Measurements from ENCODE around the gene CCDC3.

- TF ChIP-seq CTCF (conservative IDR thresholded peaks at IDR 0.05; ENCODE audit: low read depth, low read length) (no peak), EZH2 (IDR thresholded peaks at IDR 0.05; ENCODE audit: low read length, unreplicated experiment) (no peak), EZH2phosphoT487 (IDR thresholded peaks at IDR 0.05; ENCODE audit: borderline replicate concordance, low read length) (no peak)
Measured at GRCh38 chr10:13000431-13000830, 1.1 kb downstream of the CCDC3 start.
